Stimulated activated CD4-positive, alpha-beta T cell treated with anti-CD3 and anti-CD28 coated beads, Interleukin-1b, Interleukin-23, amount 100 ng/mL, for 48 hours (primary cell): Measurements from ENCODE around the gene SLC25A24.

Experiments used
- DNase-seq: peaks from one replicate; pipeline ENCODE4 v3.0.0-alpha.2; 2020

SLC25A24 gene

GRCh38 chr1:108089477-108089876 is 110.7 kb downstream of the SLC25A24 start:
- DNase-seq, result no peak

DNA sequence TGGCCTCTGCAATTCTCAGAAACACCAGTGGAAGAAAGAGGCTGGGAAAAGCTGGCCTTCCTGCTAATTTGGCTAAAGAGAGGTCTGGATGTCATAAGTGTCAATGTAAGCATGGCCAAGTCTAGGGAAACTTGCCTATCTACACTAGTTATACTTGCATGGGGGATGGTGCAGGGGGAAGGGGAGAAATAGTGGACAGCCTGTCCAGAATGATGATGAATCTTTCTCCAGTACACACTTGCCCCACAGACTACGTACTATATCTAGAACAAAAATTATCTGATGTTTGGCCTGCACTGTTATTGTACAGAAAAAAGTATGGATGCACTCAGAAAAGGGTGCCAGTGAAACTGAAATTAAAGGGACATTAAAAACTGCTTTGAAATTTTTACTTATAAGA is 114.5 kb downstream of the SLC25A24 start:
- no peak for DNase-seq

- DNase-seq, result no peak
Observed at GRCh38 chr1:108084866-108085477, 115.2 kb downstream of the SLC25A24 start.
